Activated naive CD8-positive, alpha-beta T cell treated with anti-CD3 and anti-CD28 coated beads, Interleukin-2, amount 50 U/mL, for 16 hours (primary cell): ENCODE data around the gene GRIA3.
"Not testable (repeated sequence)": the region's sequence is repeated elsewhere in the genome, so short reads cannot be mapped to it uniquely, and the experiment has no call there.

ENCODE experiments used
- DNase-seq: peaks from one replicate; pipeline ENCODE4 v3.0.0-alpha.2; 2020; ENCODE audit warnings: low read depth, low spot score

The GRIA3 gene

GRCh38 chrX:123272630-123273029 lies 88.6 kb downstream of the GRIA3 start:
- no peak for DNase-seq

- no peak for DNase-seq
Observed at GRCh38 chrX:123274796-123275195, 90.7 kb downstream of the GRIA3 start.

GRCh38 chrX:123277347-123277746 lies 93.3 kb downstream of the GRIA3 start:
- DNase-seq = no peak

- DNase-seq = no peak
Observed at GRCh38 chrX:123277821-123278220, 93.7 kb downstream of the GRIA3 start.

- DNase-seq = no peak
Observed at GRCh38 chrX:123282241-123282640, 98.2 kb downstream of the GRIA3 start.

GRCh38 chrX:123283407-123283806 lies 99.3 kb downstream of the GRIA3 start:
- DNase-seq = not testable (repeated sequence)

- no peak for DNase-seq
Observed at GRCh38 chrX:123291623-123292022, 107.5 kb downstream of the GRIA3 start.

GRCh38 chrX:123298026-123298425 lies 113.9 kb downstream of the GRIA3 start:
- no peak for DNase-seq

- DNase-seq = no peak
Observed at GRCh38 chrX:123303429-123303828, 119.4 kb downstream of the GRIA3 start.

- no peak for DNase-seq
Observed at GRCh38 chrX:123308658-123309057, 124.6 kb downstream of the GRIA3 start.

- DNase-seq = no peak
Observed at GRCh38 chrX:123310112-123310511, 126.0 kb downstream of the GRIA3 start.

- no peak for DNase-seq
Observed at GRCh38 chrX:123311486-123311885, 127.4 kb downstream of the GRIA3 start.

GRCh38 chrX:123313486-123313885 lies 129.4 kb downstream of the GRIA3 start:
- DNase-seq = no peak

GRCh38 chrX:123320622-123321021 lies 136.5 kb downstream of the GRIA3 start:
- DNase-seq = no peak

GRCh38 chrX:123322536-123322935 lies 138.5 kb downstream of the GRIA3 start:
- no peak for DNase-seq

GRCh38 chrX:123324625-123325024 lies 140.5 kb downstream of the GRIA3 start:
- DNase-seq = no peak

- DNase-seq = no peak
Observed at GRCh38 chrX:123330229-123330942, 146.3 kb downstream of the GRIA3 start.

- DNase-seq = no peak
Observed at GRCh38 chrX:123331349-123331748, 147.3 kb downstream of the GRIA3 start.

- no peak for DNase-seq
Observed at GRCh38 chrX:123331859-123332258, 147.8 kb downstream of the GRIA3 start.

GRCh38 chrX:123336666-123337065 lies 152.6 kb downstream of the GRIA3 start:
- no peak for DNase-seq

GRCh38 chrX:123337886-123338639 lies 154.0 kb downstream of the GRIA3 start:
- DNase-seq = no peak

GRCh38 chrX:123339221-123339905 lies 155.3 kb downstream of the GRIA3 start:
- DNase-seq = no peak

GRCh38 chrX:123340696-123341095 lies 156.6 kb downstream of the GRIA3 start:
- no peak for DNase-seq
